Hematopoietic multipotent progenitor cell treated with erythropoietin and hydrocortisone succinate and interleukin-3 and kit ligand, for 8 days (in vitro differentiated cells): ENCODE measurements around the gene SNX1.
"Not testable (repeated sequence)": the region's sequence is repeated elsewhere in the genome, so short reads cannot be mapped to it uniquely, and the experiment has no call there.

Experiments
- DNase-seq: peaks from one replicate; pipeline ENCODE4 v3.0.0-alpha.2; 2015

The SNX1 gene, protein sequence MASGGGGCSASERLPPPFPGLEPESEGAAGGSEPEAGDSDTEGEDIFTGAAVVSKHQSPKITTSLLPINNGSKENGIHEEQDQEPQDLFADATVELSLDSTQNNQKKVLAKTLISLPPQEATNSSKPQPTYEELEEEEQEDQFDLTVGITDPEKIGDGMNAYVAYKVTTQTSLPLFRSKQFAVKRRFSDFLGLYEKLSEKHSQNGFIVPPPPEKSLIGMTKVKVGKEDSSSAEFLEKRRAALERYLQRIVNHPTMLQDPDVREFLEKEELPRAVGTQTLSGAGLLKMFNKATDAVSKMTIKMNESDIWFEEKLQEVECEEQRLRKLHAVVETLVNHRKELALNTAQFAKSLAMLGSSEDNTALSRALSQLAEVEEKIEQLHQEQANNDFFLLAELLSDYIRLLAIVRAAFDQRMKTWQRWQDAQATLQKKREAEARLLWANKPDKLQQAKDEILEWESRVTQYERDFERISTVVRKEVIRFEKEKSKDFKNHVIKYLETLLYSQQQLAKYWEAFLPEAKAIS

DNA sequence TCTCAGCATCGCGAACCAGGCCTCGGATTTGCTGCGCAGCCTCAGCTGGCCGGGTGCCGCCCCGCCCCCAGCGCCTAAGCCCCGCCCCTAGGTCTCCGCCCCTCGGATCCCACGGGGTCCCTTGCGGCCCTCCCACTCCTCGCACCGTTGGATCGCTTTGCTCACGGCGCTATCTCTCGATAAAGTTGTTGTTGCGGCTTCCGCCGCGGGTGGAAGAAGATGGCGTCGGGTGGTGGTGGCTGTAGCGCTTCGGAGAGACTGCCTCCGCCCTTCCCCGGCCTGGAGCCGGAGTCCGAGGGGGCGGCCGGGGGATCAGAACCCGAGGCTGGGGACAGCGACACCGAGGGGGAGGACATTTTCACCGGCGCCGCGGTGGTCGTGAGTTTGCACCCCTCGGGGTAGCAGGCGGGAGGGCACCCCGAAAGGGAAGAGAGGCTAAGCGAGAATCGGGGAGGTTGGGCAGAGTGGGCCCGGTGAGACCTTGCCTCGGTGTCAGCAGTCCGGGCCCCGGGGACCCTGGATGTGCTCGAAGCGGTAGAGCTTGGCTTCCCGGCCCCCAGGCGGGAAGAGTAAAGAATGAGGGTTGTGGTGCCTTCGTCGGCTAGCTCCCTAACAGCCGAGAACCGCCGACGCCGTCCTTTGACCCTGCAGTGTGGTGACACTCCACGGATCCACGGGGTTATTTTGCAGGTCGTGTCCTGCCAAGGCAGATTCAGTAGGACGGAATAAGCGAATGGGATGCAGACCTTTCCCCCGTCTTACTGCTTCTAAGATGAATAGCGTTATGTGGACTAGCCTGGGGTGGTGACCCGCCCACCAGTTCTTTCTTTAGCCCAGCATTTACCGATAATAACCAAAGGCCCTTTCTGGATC is at the start of gene SNX1:
Gene SNX1 (plus strand): TSS at position 188 of the 873 bp plus-strand sequence. CDS start 32 bp downstream, at position 220.
- DNase-seq: peak; percentile 95

DNA sequence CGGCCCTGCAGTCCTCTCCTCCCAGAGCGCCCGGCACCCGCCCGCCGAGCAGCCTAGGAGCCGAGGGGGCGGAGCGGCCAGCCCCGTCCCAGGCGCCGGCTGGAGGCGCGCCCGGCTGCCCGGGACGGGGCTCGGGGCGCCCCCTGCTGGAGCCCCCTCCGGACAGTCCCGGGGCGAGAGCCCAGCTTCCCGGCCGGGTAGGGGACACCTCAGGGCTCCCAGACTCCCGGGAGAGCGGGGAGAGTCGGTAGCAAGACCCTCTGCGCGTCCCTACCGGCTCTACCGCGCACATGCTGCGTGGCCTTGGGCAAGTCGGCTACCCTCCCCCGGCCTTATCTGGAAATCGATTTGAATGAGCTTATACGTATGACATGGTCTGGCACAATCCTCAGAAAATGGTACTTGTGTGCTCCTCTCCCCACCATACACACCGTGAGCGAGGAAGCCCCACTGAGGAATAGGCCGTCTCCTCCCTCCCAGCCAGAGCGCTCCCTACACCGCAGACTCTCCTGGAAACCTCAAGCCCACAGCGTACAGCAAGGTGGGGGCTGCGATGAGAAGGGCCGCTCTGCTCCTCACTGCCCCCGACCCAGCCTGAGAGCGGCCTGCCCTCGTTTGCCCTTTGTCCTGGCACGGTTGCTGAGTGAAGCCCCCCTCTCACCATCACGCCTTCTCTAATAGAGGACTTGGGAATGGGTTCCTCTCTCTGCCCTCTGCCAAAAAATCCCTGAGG is 49.2 kb upstream of the SNX1 start, which contains the start of gene DAPK2:
Gene DAPK2 (minus strand): TSS at position 65 of the 733 bp plus-strand sequence. CDS start 6,224 bp downstream, outside the sequence.
- DNase-seq: peak; percentile 70

- no peak for DNase-seq
These were observed 46.9 kb upstream of the SNX1 start for GRCh38 chr15:64048781-64049460.

- no peak for DNase-seq
These were observed 45.3 kb upstream of the SNX1 start for GRCh38 chr15:64050281-64051092.

- no peak for DNase-seq
These were observed 44.7 kb upstream of the SNX1 start for GRCh38 chr15:64051093-64051402.

- DNase-seq: no peak
These were observed 44.1 kb upstream of the SNX1 start for GRCh38 chr15:64051407-64052259.

- no peak for DNase-seq
These were observed 42.8 kb upstream of the SNX1 start for GRCh38 chr15:64052925-64053491.

GRCh38 chr15:64053674-64054073 is 42.1 kb upstream of the SNX1 start:
- DNase-seq: not testable (repeated sequence)

- no peak for DNase-seq
These were observed 37.5 kb upstream of the SNX1 start for GRCh38 chr15:64058279-64058678.

GRCh38 chr15:64059104-64059503 is 36.7 kb upstream of the SNX1 start:
- DNase-seq: not testable (repeated sequence)

- no peak for DNase-seq
These were observed 35.1 kb upstream of the SNX1 start for GRCh38 chr15:64060716-64061115.

GRCh38 chr15:64066451-64066850 is 29.3 kb upstream of the SNX1 start:
- no peak for DNase-seq

- peak; percentile 77 for DNase-seq
These were observed 28.2 kb upstream of the SNX1 start for GRCh38 chr15:64067564-64068030.

DNA sequence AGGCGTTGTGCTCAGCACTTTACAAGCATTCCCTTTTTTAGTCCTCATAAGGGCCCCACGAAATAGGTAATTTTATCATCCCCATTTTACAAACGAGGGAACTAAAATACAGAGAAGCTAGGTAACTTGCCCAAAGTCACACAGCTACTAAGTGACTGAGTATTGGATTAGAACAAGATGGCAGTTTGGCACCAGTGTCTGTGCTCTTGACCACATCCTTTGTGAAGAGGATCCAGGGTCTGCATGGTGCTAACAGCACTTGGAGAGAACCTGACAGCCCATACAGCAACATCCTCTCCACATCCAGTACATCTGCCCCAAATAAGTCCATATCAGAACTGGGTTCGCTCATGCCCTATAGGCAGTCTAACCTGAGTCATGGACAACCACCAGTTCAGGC is 27.6 kb upstream of the SNX1 start:
- no peak for DNase-seq

DNA sequence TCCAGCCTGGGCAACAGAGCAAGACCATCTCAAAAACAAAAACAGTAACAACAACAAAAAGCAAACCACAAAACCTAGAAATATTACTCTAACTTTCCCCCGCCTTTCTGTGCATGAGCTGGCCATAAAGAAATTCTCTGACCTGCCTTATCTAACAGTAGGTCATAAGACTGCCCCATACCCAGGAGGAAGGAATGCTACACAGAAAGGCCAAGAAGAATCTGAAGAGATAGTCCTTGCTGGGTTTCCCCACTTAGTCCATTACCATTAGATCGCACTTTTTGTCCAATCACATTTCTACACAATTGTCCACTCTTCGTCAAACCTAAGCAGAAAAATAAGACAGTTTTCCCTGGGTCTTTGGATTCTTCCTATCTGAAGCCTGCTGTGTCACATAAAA is 25.7 kb upstream of the SNX1 start:
- no peak for DNase-seq

DNA sequence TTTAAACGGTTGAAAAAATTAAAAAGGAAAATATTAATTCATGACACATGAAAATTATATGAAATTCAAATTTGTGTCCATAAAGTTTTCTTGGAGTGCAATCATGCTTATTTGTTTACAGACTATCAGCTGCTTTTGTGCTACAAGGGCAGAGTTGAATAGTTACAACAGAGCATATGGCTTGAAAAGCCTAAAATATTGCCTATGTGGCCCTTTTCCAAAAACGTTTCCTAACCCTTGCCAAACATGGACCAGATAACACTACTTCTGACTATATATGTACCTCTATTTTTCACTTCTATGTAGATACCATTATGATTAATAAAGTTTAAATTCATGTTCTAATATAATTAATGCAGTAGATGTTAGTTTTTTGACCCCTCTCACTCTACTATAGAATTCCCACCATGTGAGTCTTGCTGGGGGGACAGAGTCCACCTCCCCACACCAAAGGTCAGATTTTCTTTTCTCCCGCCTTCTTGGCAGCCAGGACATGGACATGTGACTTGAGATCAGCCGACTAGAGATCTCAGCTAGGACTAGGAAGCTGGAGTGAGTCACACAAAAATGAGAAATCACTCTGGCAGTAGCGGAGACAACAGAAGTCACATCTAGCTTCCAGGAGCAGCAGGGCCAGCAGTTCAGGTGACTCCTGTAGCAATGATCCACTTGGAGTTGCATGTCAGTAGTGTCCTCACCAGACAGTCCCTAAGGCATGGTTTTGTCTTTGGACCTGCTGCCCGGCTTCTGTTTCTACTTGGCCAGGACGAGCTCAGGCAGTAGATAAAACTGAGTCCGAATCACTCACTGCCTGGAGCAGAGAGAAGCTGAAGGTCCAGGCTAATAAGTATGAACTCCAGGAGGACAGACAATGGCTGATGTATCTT is 24.6 kb upstream of the SNX1 start:
- DNase-seq: no peak

- peak; percentile 25 for DNase-seq
These were observed 23.6 kb upstream of the SNX1 start for GRCh38 chr15:64071931-64072765.

GRCh38 chr15:64072812-64073211 is 23.0 kb upstream of the SNX1 start:
- DNase-seq: no peak
